GM23248 (cell line): Measurements from ENCODE around the gene TRIM65. TPM values are rescaled to one million over a fixed set of nuclear protein-coding genes. Genes with fewer than 3 reads are reported as not detected.

ENCODE experiments used
- DNase-seq: peaks from one replicate; pipeline ENCODE4 v3.0.0-alpha.2; 2015
- H2AFZ ChIP-seq: fragments of 200-600 bp; sonication (generic); 2 replicates; pipeline ENCODE4 v1.6.1; 2016; ENCODE audit warnings: antibody characterized with exemption
- H3F3A ChIP-seq: fragments of 200-600 bp; sonication (generic); 2 replicates; pipeline ENCODE4 v1.6.1; 2016; ENCODE audit warnings: mild to moderate bottlenecking, antibody characterized with exemption, mixed run types; ENCODE audit not compliant: insufficient read depth
- H3K27ac ChIP-seq: fragments of 200-600 bp; sonication (generic); 2 replicates; pipeline ENCODE4 v1.5.1; 2016; ENCODE audit warnings: mild to moderate bottlenecking
- H3K27me3 ChIP-seq: fragments of 200-600 bp; sonication (generic); replicated peaks from 2 replicates; pipeline ENCODE4 v1.6.1; 2016; ENCODE audit warnings: mild to moderate bottlenecking; ENCODE audit not compliant: insufficient read depth
- H3K36me3 ChIP-seq: fragments of 200-600 bp; sonication (generic); 2 replicates; pipeline ENCODE4 v1.6.1; 2016; ENCODE audit warnings: low read depth, mild to moderate bottlenecking
- H3K4me1 ChIP-seq: fragments of 200-600 bp; sonication (generic); 2 replicates; pipeline ENCODE4 v1.6.1; 2016; ENCODE audit warnings: mild to moderate bottlenecking; ENCODE audit not compliant: insufficient read depth
- H3K4me2 ChIP-seq: fragments of 200-600 bp; sonication (generic); one replicate; pipeline ENCODE4 v1.6.1; 2016; ENCODE audit warnings: mild to moderate bottlenecking; ENCODE audit not compliant: unreplicated experiment
- H3K4me3 ChIP-seq: fragments of 200-600 bp; sonication (generic); 2 replicates; pipeline ENCODE4 v1.5.1; 2016; ENCODE audit warnings: mild to moderate bottlenecking
- H3K79me2 ChIP-seq: fragments of 200-600 bp; sonication (generic); 2 replicates; pipeline ENCODE4 v1.6.1; 2016; ENCODE audit warnings: mild to moderate bottlenecking; ENCODE audit not compliant: insufficient read depth
- H3K9ac ChIP-seq: fragments of 200-600 bp; sonication (generic); 2 replicates; pipeline ENCODE4 v1.6.1; 2016; ENCODE audit warnings: mild to moderate bottlenecking
- H3K9me2 ChIP-seq: fragments of 200-600 bp; sonication (generic); 2 replicates; pipeline ENCODE4 v1.6.1; 2016; ENCODE audit warnings: mixed run types, mild to moderate bottlenecking, moderate library complexity; ENCODE audit not compliant: insufficient read depth
- H3K9me3 ChIP-seq: fragments of 200-600 bp; sonication (generic); one replicate; pipeline ENCODE4 v1.6.1; 2017; ENCODE audit warnings: low read depth
- H4K20me1 ChIP-seq: fragments of 200-600 bp; sonication (generic); 2 replicates; pipeline ENCODE4 v1.6.0; 2016; ENCODE audit not compliant: insufficient read depth
- EZH2 ChIP-seq: fragments of 200-600 bp; sonication (generic); IDR thresholded peaks from 2 replicates; pipeline ENCODE4 v1.6.1; 2018; ENCODE audit warnings: antibody characterized with exemption, mild to moderate bottlenecking; ENCODE audit not compliant: insufficient read depth, poor library complexity, severe bottlenecking
- EZH2phosphoT487 ChIP-seq: fragments of 200-600 bp; sonication (generic); IDR thresholded peaks from 2 replicates; pipeline ENCODE4 v1.6.1; 2018; ENCODE audit warnings: antibody characterized with exemption, moderate library complexity, mild to moderate bottlenecking, low read depth; ENCODE audit not compliant: insufficient read depth
- WGBS, 2 experiments: methylation state at CpG; one replicate each; pipeline ENCODE4 v1.1.6; 2015 to 2017; ENCODE audit warnings: low lambda C conversion rate in 2 of 2, low coverage in 1 of 2; ENCODE audit errors: missing lambda C conversion rate in 2 of 2; 5-methylcytosine and 5-hydroxymethylcytosine counted together
- in situ Hi-C: fragments of 300-500 bp; cut with MboI; formaldehyde crosslinking; loops from 2 replicates; pipeline ENCODE4 v1.15.0; 2020
- polyA plus RNA-seq: library from polyadenylated mRNA; unstranded; fragments of >200 nt; fragmentation: Nextera tagmentation; extraction: Ambion mirVana; gene quantifications from 2 replicates; pipeline ENCODE4 v1.2.1, GENCODE V29; 2016
- total RNA-seq: library from RNA; depleted of rRNA; stranded (reverse); fragments of >200 nt; shearing (Covaris generic); gene quantifications from 2 replicates; pipeline ENCODE4 v1.2.3, GENCODE V29; 2014

TRIM65 gene
- total and polyA plus RNA-seq, 2 experiments from 2014 or later: 9.9 to 25.7 TPM

DNA sequence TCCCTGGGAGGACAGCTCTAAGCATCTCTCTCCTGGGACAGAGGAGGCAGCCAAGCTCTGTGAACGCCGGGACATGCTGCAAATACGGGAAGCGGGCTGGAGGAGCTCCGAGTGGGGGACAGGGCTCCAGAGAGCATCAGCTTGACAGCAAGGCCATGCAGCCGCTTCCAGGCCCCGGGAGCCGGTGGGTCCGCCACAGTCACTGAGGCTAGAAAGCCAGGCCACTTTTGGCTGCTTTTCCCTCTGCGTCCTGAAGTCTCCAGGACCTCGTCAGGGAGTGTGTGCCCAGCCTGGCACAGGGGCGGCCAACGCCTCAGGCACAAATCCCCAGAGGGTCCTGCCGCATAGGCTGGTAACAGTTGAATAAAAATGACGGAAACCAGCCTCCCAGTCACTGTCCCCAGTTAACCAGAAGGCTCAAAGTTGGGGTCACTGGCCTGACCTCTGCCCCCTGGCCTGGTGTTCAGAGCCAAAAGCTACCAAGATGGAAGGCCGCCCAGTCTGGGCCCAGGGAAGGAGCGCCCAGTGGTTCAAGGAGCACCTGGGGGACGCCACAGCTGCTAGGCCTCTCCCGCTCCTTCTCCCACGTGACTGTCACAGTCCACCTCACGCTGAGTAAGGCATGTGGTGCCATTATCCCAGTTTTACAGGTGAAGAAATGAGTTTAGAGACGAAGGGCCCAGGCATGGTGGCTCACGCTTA, 3.2 kb upstream of the TRIM65 start:
- Histone ChIP-seq H3K36me3 (no peaks in the 10 kb centered on the region; the same call in 1 of the 2 replicates), H3K27me3 (no peaks in the 10 kb centered on the region), H3K79me2 (peaks cover 26% of the 10 kb centered on the region), H4K20me1 (no peaks in the 10 kb centered on the region), H3K4me3 (no peak overlapping the region), H3K9me3 (no peaks in the 10 kb centered on the region), H3K9ac (no peak overlapping the region), H3F3A (peaks cover 20% of the 10 kb centered on the region; the same call in 1 of the 2 replicates), H3K9me2 (no peaks in the 10 kb centered on the region), H3K27ac (no peak overlapping the region), H2AFZ (no peak overlapping the region), H3K4me1 (peaks cover 14% of the 10 kb centered on the region), H3K4me2 (no peak overlapping the region)
- DNase-seq: no peak
- in situ Hi-C loops: loop anchor here (25.0 kb wide), 1 partner anchor 387 kb away; no protein-coding TSS in a partner anchor
- TF ChIP-seq EZH2phosphoT487 (no peak), EZH2 (no peak)
- WGBS, 2 experiments: 87% methylated on average over 22 to 23 of the region's 23 CpGs

DNA sequence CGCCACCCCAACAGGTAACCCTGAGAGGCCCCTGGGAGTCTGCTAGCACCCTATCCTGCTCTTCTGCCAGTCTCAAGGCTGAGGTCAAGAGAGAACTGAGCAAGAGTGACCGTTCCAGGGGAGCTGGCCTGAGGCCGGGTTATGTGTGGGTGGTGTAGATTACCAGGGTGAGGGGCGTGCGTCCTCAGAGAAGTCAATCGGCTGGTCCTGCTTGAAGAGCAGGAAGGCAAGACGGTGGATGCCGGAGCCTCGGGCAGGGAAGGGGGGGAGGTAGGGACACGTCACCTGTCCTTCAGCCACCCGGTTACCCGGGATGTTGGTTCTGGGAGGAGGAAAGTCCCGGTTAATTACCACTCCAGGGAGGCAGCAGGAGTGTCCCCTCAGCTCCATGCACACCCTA, 2.6 kb upstream of the TRIM65 start:
- no peak overlapping the region for H3K9ac ChIP-seq
- no peaks in the 10 kb centered on the region for H3K9me2 ChIP-seq
- H3K79me2 ChIP-seq: peaks cover 32% of the 10 kb centered on the region
- H4K20me1 ChIP-seq: no peaks in the 10 kb centered on the region
- in situ Hi-C loops: no loop called here
- 95 to 98% methylated on average over 11 to 13 of the region's 13 CpGs for WGBS, 2 experiments
- no peak overlapping the region for H3K27ac ChIP-seq
- H3K36me3 ChIP-seq: no peaks in the 10 kb centered on the region; the same call in 1 of the 2 replicates
- no peaks in the 10 kb centered on the region for H3K27me3 ChIP-seq
- no peak overlapping the region for H3K4me3 ChIP-seq
- H2AFZ ChIP-seq: no peak overlapping the region
- DNase-seq: no peak
- TF ChIP-seq EZH2 (no peak), EZH2phosphoT487 (no peak)
- no peak overlapping the region for H3K4me2 ChIP-seq
- peaks cover 20% of the 10 kb centered on the region; the same call in 1 of the 2 replicates for H3F3A ChIP-seq
- peaks cover 14% of the 10 kb centered on the region for H3K4me1 ChIP-seq
- H3K9me3 ChIP-seq: no peaks in the 10 kb centered on the region

DNA sequence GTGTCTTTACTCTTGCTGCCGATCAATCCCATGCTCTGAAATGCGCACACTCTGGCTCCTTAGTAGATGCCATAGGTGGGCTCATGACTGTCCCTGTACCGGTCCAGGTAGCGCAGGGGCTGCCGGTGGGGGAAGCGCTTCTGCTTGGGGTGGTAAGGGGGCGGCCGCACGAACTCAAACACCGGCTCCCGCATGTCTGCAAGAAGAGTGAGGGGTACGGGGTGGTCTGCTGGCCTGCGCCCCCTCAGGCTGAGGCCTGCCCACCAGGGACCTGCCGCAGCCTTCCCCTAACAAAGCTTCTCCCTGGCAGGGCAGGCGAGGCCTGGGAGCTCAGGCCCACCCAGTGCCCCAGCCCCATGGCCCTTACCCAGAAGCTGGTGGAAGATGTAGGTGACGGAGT, 2.0 kb upstream of the TRIM65 start:
- Histone ChIP-seq H3K9me3 (no peaks in the 10 kb centered on the region), H3K27ac (no peak overlapping the region), H3K4me3 (no peak overlapping the region), H3K36me3 (no peaks in the 10 kb centered on the region; the same call in 1 of the 2 replicates), H3F3A (peaks cover 15% of the 10 kb centered on the region; the same call in 1 of the 2 replicates), H3K79me2 (peaks cover 29% of the 10 kb centered on the region), H2AFZ (no peak overlapping the region), H3K4me2 (no peak overlapping the region), H3K4me1 (peaks cover 13% of the 10 kb centered on the region), H3K9me2 (no peaks in the 10 kb centered on the region), H4K20me1 (no peaks in the 10 kb centered on the region), H3K9ac (no peak overlapping the region), H3K27me3 (no peaks in the 10 kb centered on the region)
- 93 to 95% methylated on average over 13 to 16 of the region's 16 CpGs for WGBS, 2 experiments
- no peak for TF ChIP-seq EZH2phosphoT487
- in situ Hi-C loops: no loop called here
- DNase-seq: no peak

DNA sequence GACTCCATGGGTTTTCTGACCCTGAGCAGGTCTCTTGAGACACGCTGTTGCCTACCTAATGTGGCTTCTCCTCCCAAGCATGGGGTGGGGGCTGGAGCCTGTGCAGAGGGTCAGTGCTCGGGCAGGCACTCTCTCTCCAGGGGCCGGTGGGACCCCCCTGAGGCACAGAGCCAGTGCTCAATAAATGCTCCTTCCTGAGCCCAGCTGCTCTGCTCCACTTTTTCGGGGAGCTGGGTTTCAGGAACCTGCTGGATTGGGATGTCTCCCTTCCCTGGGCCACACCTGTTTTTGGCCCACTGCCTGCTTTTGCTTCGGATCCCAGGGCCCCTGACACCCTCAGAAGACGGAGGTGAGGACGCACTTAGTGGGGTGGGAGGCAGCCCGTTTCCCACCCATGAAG, 1.3 kb upstream of the TRIM65 start:
- no peak overlapping the region for H3K9ac ChIP-seq
- no peaks in the 10 kb centered on the region; the same call in 1 of the 2 replicates for H3K36me3 ChIP-seq
- no peak for TF ChIP-seq EZH2
- no peak for TF ChIP-seq EZH2phosphoT487
- no peaks in the 10 kb centered on the region for H3K9me3 ChIP-seq
- peaks cover 22% of the 10 kb centered on the region for H3K79me2 ChIP-seq
- 82 to 83% methylated on average over 8 of the region's 8 CpGs for WGBS, 2 experiments
- H2AFZ ChIP-seq: no peak overlapping the region
- H3K4me1 ChIP-seq: peaks cover 8% of the 10 kb centered on the region
- no peaks in the 10 kb centered on the region for H3K27me3 ChIP-seq
- H3F3A ChIP-seq: peaks cover 9% of the 10 kb centered on the region; the same call in 1 of the 2 replicates
- no peaks in the 10 kb centered on the region for H3K9me2 ChIP-seq
- no peak overlapping the region for H3K4me2 ChIP-seq
- no peak overlapping the region for H3K27ac ChIP-seq
- in situ Hi-C loops: no loop called here
- no peak overlapping the region for H3K4me3 ChIP-seq
- H4K20me1 ChIP-seq: no peaks in the 10 kb centered on the region
- DNase-seq: no peak
